ENCODE results near the gene OPTN. TPM values are rescaled to one million over a fixed set of nuclear protein-coding genes. Genes with fewer than 3 reads are reported as not detected.

Gene OPTN
- total and polyA plus RNA-seq, 2 of the 8 experiments (the other 6 are each of a cell fraction or from before 2014, with no cell fraction given), result 4.8 to 20.1 TPM

GRCh38 chr10:13146379-13146778 is 46.4 kb downstream of the OPTN start (continued):
- no peak for TF ChIP-seq CHD7 (IDR thresholded peaks at IDR 0.05; ENCODE audit: insufficient replicate concordance, low read length)
- no peak for TF ChIP-seq TEAD4 (IDR thresholded peaks at IDR 0.05; ENCODE audit: low read depth, low read length)
- TF ChIP-seq CBX8 (IDR thresholded peaks at IDR 0.05; ENCODE audit: borderline replicate concordance, low read depth, low read length), result no peak
- TF ChIP-seq KDM1A (IDR thresholded peaks at IDR 0.05; ENCODE audit: borderline replicate concordance, low read length), result no peak
- TF ChIP-seq HDAC2 (IDR thresholded peaks at IDR 0.05; ENCODE audit: borderline replicate concordance in 1 of 2, low read depth in 2 of 2, low read length in 2 of 2), result no peak

All from H1 (cell line).